ENCODE measurements around the gene RAB30. TPM values are rescaled to one million over a fixed set of nuclear protein-coding genes. Genes with fewer than 3 reads are reported as not detected.
A peak's percentile ranks its signal among the peaks of the same experiment; 100 is the strongest.

The RAB30 gene
- total and polyA plus RNA-seq, 9 of the 15 experiments (the other 6 are each of a cell fraction or from before 2014, with no cell fraction given), result 0.29 to 1.3 (median 1.0) TPM

DNA sequence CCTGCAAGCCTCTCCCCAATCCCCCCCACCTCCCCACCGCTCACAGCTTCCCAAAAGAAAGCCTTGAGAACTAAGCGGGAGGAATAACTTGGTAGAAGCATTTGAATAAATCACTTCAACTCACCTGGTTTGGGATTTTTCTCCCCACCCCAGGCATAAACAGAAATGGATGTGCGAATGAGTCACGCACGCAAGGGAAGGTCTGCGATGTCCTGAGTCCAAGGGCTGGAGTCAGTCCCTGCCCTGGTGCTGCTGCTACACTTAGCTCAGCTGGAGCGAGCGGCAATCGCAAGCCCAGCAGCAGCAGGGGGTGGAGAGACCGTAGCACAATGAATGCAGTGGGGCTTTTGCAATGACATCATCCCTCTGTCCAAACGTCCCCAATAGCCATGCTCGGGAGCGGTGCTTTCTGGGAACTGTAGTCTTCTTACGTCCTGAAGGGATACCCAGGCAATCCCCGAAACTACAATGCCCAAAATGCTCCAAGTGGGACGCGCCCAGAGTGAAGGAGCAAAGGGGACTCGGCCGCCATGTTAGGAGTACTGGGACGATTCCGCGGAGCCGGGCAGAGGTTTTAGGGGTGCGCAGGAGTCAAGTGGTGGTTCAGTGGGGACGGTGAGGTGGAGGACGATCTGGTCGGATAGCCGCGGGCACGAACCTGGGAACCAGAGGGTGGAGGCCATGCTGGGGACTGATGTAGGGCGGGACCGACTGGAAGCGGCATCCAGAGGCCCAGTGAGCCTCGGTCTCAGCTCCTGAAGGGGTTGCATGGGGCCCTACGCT lies at the start of gene RAB30 (continued):
- TF ChIP-seq, protein P1, sequence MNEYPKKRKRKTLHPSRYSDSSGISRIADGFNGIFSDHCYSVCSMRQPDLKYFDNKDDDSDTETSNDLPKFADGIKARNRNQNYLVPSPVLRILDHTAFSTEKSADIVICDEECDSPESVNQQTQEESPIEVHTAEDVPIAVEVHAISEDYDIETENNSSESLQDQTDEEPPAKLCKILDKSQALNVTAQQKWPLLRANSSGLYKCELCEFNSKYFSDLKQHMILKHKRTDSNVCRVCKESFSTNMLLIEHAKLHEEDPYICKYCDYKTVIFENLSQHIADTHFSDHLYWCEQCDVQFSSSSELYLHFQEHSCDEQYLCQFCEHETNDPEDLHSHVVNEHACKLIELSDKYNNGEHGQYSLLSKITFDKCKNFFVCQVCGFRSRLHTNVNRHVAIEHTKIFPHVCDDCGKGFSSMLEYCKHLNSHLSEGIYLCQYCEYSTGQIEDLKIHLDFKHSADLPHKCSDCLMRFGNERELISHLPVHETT (CRISPR knock-in tag; conservative IDR thresholded peaks at IDR 0.05 in 1 of 2, IDR thresholded peaks at IDR 0.05 in 1 of 2), result peak in 1 of 2 experiments; percentile 82; a peak in 2 of 4 replicates
- TF ChIP-seq MTF1 (CRISPR knock-in tag; IDR thresholded peaks at IDR 0.05; ENCODE audit: borderline replicate concordance) (no peak), ZNF165 (CRISPR knock-in tag; IDR thresholded peaks at IDR 0.05; ENCODE audit: borderline replicate concordance) (no peak), ZFP30 (CRISPR knock-in tag; IDR thresholded peaks at IDR 0.05; ENCODE audit: borderline replicate concordance) (no peak), SMARCE1 (IDR thresholded peaks at IDR 0.05) (no peak), HCFC1 (IDR thresholded peaks at IDR 0.05; ENCODE audit: low read depth, low read length) (peak; percentile 97), L3MBTL2 (IDR thresholded peaks at IDR 0.05) (peak; percentile 54), CEBPG (CRISPR knock-in tag; IDR thresholded peaks at IDR 0.05) (no peak; the same call in 1 of the 2 replicates), CEBPG (tag; conservative IDR thresholded peaks at IDR 0.05 in 1 of 2, IDR thresholded peaks at IDR 0.05 in 1 of 2) (peak; percentile 15 to 76; a peak in 1 of 4 replicates), MAFF (IDR thresholded peaks at IDR 0.05; ENCODE audit: low read length) (0 out of 2 replicates have a peak, but pooled peaks have one; percentile 2), ZNF384 (IDR thresholded peaks at IDR 0.05; ENCODE audit: low read depth, low read length) (0 out of 2 replicates have a peak, but pooled peaks have one; percentile 13), YY1 (IDR thresholded peaks at IDR 0.05; ENCODE audit: borderline replicate concordance in 1 of 3, control insufficient read depth in 1 of 3, extremely low read depth in 1 of 3, insufficient read depth in 3 of 3, insufficient read length in 1 of 3, insufficient replicate concordance in 2 of 3, low read depth in 1 of 3, low read length in 2 of 3) (peak; percentile 79 to 98 (median 93))
- TF ChIP-seq, protein P2, sequence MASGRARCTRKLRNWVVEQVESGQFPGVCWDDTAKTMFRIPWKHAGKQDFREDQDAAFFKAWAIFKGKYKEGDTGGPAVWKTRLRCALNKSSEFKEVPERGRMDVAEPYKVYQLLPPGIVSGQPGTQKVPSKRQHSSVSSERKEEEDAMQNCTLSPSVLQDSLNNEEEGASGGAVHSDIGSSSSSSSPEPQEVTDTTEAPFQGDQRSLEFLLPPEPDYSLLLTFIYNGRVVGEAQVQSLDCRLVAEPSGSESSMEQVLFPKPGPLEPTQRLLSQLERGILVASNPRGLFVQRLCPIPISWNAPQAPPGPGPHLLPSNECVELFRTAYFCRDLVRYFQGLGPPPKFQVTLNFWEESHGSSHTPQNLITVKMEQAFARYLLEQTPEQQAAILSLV (tag; IDR thresholded peaks at IDR 0.05), result no peak
- TF ChIP-seq, protein P3, sequence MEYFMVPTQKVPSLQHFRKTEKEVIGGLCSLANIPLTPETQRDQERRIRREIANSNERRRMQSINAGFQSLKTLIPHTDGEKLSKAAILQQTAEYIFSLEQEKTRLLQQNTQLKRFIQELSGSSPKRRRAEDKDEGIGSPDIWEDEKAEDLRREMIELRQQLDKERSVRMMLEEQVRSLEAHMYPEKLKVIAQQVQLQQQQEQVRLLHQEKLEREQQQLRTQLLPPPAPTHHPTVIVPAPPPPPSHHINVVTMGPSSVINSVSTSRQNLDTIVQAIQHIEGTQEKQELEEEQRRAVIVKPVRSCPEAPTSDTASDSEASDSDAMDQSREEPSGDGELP (CRISPR knock-in tag; IDR thresholded peaks at IDR 0.05; ENCODE audit: borderline replicate concordance), result peak; percentile 100
- TF ChIP-seq, protein P4, sequence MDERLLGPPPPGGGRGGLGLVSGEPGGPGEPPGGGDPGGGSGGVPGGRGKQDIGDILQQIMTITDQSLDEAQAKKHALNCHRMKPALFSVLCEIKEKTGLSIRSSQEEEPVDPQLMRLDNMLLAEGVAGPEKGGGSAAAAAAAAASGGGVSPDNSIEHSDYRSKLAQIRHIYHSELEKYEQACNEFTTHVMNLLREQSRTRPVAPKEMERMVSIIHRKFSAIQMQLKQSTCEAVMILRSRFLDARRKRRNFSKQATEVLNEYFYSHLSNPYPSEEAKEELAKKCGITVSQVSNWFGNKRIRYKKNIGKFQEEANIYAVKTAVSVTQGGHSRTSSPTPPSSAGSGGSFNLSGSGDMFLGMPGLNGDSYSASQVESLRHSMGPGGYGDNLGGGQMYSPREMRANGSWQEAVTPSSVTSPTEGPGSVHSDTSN (CRISPR knock-in tag; IDR thresholded peaks at IDR 0.05; ENCODE audit: low read depth), result no peak
- TF ChIP-seq, protein P4 (tag; conservative IDR thresholded peaks at IDR 0.05; ENCODE audit: low read depth), result no peak
- TF ChIP-seq, protein P5, sequence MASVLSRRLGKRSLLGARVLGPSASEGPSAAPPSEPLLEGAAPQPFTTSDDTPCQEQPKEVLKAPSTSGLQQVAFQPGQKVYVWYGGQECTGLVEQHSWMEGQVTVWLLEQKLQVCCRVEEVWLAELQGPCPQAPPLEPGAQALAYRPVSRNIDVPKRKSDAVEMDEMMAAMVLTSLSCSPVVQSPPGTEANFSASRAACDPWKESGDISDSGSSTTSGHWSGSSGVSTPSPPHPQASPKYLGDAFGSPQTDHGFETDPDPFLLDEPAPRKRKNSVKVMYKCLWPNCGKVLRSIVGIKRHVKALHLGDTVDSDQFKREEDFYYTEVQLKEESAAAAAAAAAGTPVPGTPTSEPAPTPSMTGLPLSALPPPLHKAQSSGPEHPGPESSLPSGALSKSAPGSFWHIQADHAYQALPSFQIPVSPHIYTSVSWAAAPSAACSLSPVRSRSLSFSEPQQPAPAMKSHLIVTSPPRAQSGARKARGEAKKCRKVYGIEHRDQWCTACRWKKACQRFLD (CRISPR knock-in tag; IDR thresholded peaks at IDR 0.05), result 0 out of 2 replicates have a peak, but pooled peaks have one; percentile 76
